OCI-LY1 (cell line): ENCODE data around the gene ATP11A.

ENCODE experiments used
- H2AFZ ChIP-seq: fragments of 200-600 bp; sonication (generic), shearing (Covaris generic); 2 replicates; pipeline ENCODE4 v1.6.0; 2014; ENCODE audit warnings: antibody characterized with exemption, mild to moderate bottlenecking, low read length
- H3F3A ChIP-seq: fragments of 200-600 bp; sonication (generic), shearing (Covaris generic); 2 replicates; pipeline ENCODE4 v1.6.0; 2014; ENCODE audit warnings: mild to moderate bottlenecking, antibody characterized with exemption, low read length, moderate library complexity; ENCODE audit not compliant: insufficient read depth
- H3K27ac ChIP-seq: fragments of 200-600 bp; sonication (generic); 2 replicates; pipeline ENCODE4 v1.5.1; 2014; ENCODE audit warnings: low read length, mixed run types, mild to moderate bottlenecking, low read depth; ENCODE audit not compliant: poor library complexity, severe bottlenecking
- H3K27me3 ChIP-seq: fragments of 200-600 bp; sonication (generic); 2 replicates; pipeline ENCODE4 v1.6.0; 2014; ENCODE audit warnings: antibody characterized with exemption, mild to moderate bottlenecking, low read length, moderate library complexity; ENCODE audit not compliant: insufficient read depth
- H3K36me3 ChIP-seq: fragments of 200-600 bp; sonication (generic); 2 replicates; pipeline ENCODE4 v1.6.1; 2014; ENCODE audit warnings: mild to moderate bottlenecking, antibody characterized with exemption, low read length, moderate library complexity, mixed read lengths; ENCODE audit not compliant: insufficient read depth
- H3K4me1 ChIP-seq: fragments of 200-600 bp; sonication (generic); 2 replicates; pipeline ENCODE4 v1.5.1; 2014; ENCODE audit warnings: mild to moderate bottlenecking, low read length, moderate library complexity; ENCODE audit not compliant: insufficient read depth, severe bottlenecking
- H3K4me2 ChIP-seq: fragments of 200-600 bp; sonication (generic), shearing (Covaris generic); 2 replicates; pipeline ENCODE4 v1.6.1; 2014; ENCODE audit warnings: low read length
- H3K4me3 ChIP-seq: fragments of 200-600 bp; sonication (generic); 2 replicates; pipeline ENCODE4 v1.5.1; 2014; ENCODE audit warnings: low read length, low read depth, mild to moderate bottlenecking, mixed read lengths; ENCODE audit not compliant: poor library complexity, severe bottlenecking
- H3K79me2 ChIP-seq: fragments of 200-600 bp; shearing (Covaris generic); 2 replicates; pipeline ENCODE4 v1.6.1; 2016; ENCODE audit warnings: mixed run types, low read length, mixed read lengths; ENCODE audit not compliant: insufficient read depth
- H3K9ac ChIP-seq: fragments of 200-600 bp; sonication (generic), shearing (Covaris generic); 2 replicates; pipeline ENCODE4 v1.6.1; 2014; ENCODE audit warnings: mild to moderate bottlenecking, low read length, mixed read lengths
- H3K9me2 ChIP-seq: fragments of 200-600 bp; sonication (generic), shearing (Covaris generic); 2 replicates; pipeline ENCODE4 v1.6.1; 2014; ENCODE audit warnings: low read depth, mild to moderate bottlenecking, low read length, mixed read lengths
- H3K9me3 ChIP-seq: fragments of 200-600 bp; shearing (Covaris generic); 2 replicates; pipeline ENCODE4 v1.6.1; 2014; ENCODE audit warnings: low read length, mixed read lengths
- H4K20me1 ChIP-seq: fragments of 200-600 bp; sonication (generic), shearing (Covaris generic); 2 replicates; pipeline ENCODE4 v1.6.0; 2016; ENCODE audit warnings: mild to moderate bottlenecking, low read length; ENCODE audit not compliant: insufficient read depth
- CTCF ChIP-seq: fragments of 200-600 bp; sonication (generic), shearing (Covaris generic); IDR thresholded peaks from 2 replicates; pipeline ENCODE4 v1.5.1; 2017; ENCODE audit warnings: mild to moderate bottlenecking, antibody characterized with exemption, low read length, moderate library complexity, mixed read lengths
- EZH2 ChIP-seq: fragments of 200-600 bp; sonication (generic), shearing (Covaris generic); IDR thresholded peaks from 2 replicates; pipeline ENCODE4 v1.8.0; 2017; ENCODE audit warnings: borderline replicate concordance, mixed run types, mild to moderate bottlenecking, antibody characterized with exemption, low read length, moderate library complexity, mixed read lengths

Gene ATP11A

GRCh38 chr13:112892426-112893206 is 202.8 kb downstream of the ATP11A start:
- TF ChIP-seq EZH2: no peak
- TF ChIP-seq CTCF: no peak
- Histone ChIP-seq H4K20me1 (no peaks in the 10 kb centered on the region), H3K4me1 (peaks cover 9% of the 10 kb centered on the region), H3F3A (no peaks in the 10 kb centered on the region), H3K27me3 (peaks cover 10% of the 10 kb centered on the region), H3K79me2 (no peaks in the 10 kb centered on the region), H3K9ac (no peak overlapping the region), H3K27ac (no peak overlapping the region), H2AFZ (no peak overlapping the region), H3K9me2 (no peaks in the 10 kb centered on the region), H3K4me3 (no peak overlapping the region), H3K9me3 (no peaks in the 10 kb centered on the region), H3K4me2 (no peak overlapping the region), H3K36me3 (no peaks in the 10 kb centered on the region)

GRCh38 chr13:112893207-112893569 is 203.3 kb downstream of the ATP11A start:
- H3K9ac ChIP-seq: no peak overlapping the region

DNA sequence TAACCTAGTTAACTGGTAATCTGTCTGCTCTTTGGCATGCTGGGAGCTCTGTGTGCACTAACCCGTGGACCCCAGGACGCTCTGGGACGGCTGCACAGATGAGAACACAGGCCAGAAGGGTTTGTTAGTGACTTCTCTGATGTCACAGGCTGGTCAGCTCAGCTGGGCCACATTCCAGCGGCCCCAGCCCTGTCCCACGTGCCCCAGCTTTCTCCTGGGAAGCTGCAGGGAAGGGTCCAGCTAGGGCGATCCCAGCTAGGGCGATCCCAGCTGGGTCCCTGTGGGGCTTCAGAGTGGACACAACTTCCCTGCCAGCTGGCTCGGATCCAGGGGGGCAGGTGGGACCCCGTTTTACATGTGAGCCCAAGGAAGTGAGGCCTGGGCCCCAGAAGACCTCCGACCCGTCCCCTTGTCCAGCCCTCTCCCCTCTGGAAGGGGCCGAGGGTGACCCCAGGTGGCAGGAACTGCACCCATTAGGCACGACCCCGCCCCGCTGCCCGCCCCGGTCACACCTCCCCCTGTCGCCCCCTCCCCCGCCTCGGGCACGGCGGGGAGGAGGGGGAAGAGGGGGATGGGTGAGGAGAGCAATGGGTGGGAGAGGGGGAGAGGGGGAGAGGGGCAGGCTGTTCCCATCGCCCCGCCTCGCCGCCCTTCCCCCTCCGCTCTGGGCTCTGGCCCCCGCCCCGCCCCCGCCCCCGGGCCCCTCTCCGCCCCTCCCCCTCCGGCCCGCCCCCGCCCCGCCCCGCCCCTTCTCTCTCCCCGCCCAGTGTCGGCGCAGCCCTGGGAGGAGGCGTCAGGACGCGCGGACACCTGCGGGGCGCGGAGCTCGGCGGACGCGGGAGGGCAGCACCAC is 204.0 kb downstream of the ATP11A start:
- no peaks in the 10 kb centered on the region for H3K36me3 ChIP-seq
- H3F3A ChIP-seq: no peaks in the 10 kb centered on the region
- no peaks in the 10 kb centered on the region for H3K9me3 ChIP-seq
- peak overlapping the region; percentile 47 for H3K4me3 ChIP-seq
- peaks cover 9% of the 10 kb centered on the region for H3K4me1 ChIP-seq
- no peak for TF ChIP-seq EZH2
- no peak for TF ChIP-seq CTCF
- H3K79me2 ChIP-seq: no peaks in the 10 kb centered on the region
- peak overlapping the region; percentile 30; the same call in 1 of the 2 replicates for H3K4me2 ChIP-seq
- no peaks in the 10 kb centered on the region for H3K9me2 ChIP-seq
- no peak overlapping the region for H2AFZ ChIP-seq
- H3K9ac ChIP-seq: no peak overlapping the region
- peaks cover 10% of the 10 kb centered on the region; the same call in 1 of the 2 replicates for H3K27me3 ChIP-seq
- no peak overlapping the region for H3K27ac ChIP-seq
- H4K20me1 ChIP-seq: no peaks in the 10 kb centered on the region

More at GRCh38 chr13:112893207-112893569, 203.3 kb downstream of the ATP11A start:
- Histone ChIP-seq H3K79me2 (no peaks in the 10 kb centered on the region), H3K4me2 (no peak overlapping the region), H2AFZ (no peak overlapping the region), H3F3A (no peaks in the 10 kb centered on the region), H3K4me3 (no peak overlapping the region), H3K27me3 (peaks cover 10% of the 10 kb centered on the region; the same call in 1 of the 2 replicates), H3K9me2 (no peaks in the 10 kb centered on the region), H3K36me3 (no peaks in the 10 kb centered on the region), H3K9me3 (no peaks in the 10 kb centered on the region), H4K20me1 (no peaks in the 10 kb centered on the region), H3K4me1 (peaks cover 9% of the 10 kb centered on the region), H3K27ac (no peak overlapping the region)
- TF ChIP-seq CTCF: no peak
- TF ChIP-seq EZH2: no peak
